Smooth muscle cell (in vitro differentiated cells): Measurements from ENCODE around the gene PRKAG1. TPM values are rescaled to one million over a fixed set of nuclear protein-coding genes. Genes with fewer than 3 reads are reported as not detected.

Experiments used
- DNase-seq: peaks from one replicate; lab custom pipeline; 2025; ENCODE audit not compliant: unreplicated experiment; lab: John Stamatoyannopoulos, UW
- H2AFZ ChIP-seq: fragments of 200-600 bp; sonication (generic); 2 replicates; pipeline ENCODE4 v1.6.0; 2016; ENCODE audit warnings: antibody characterized with exemption, low read depth, mild to moderate bottlenecking
- H3F3A ChIP-seq: fragments of 200-600 bp; sonication (generic); 2 replicates; pipeline ENCODE4 v1.6.0; 2017; ENCODE audit warnings: antibody characterized with exemption, low read depth
- H3K27ac ChIP-seq: fragments of 200-600 bp; sonication (generic); 2 replicates; pipeline ENCODE4 v1.5.1; 2016; ENCODE audit warnings: low read depth, mild to moderate bottlenecking
- H3K27me3 ChIP-seq: fragments of 200-600 bp; sonication (generic); 2 replicates; pipeline ENCODE4 v1.6.1; 2016; ENCODE audit warnings: low read depth, mild to moderate bottlenecking
- H3K36me3 ChIP-seq: fragments of 200-600 bp; sonication (generic); 2 replicates; pipeline ENCODE4 v1.5.1; 2016; ENCODE audit warnings: low read depth
- H3K4me1 ChIP-seq: fragments of 200-600 bp; sonication (generic); 2 replicates; pipeline ENCODE4 v1.5.1; 2016; ENCODE audit warnings: low read depth
- H3K4me2 ChIP-seq: fragments of 200-600 bp; sonication (generic); 2 replicates; pipeline ENCODE4 v1.6.0; 2016; ENCODE audit warnings: mild to moderate bottlenecking
- H3K4me3 ChIP-seq: fragments of 200-600 bp; sonication (generic); 2 replicates; pipeline ENCODE4 v1.5.1; 2016; ENCODE audit warnings: mild to moderate bottlenecking
- H3K79me2 ChIP-seq: fragments of 200-600 bp; sonication (generic); 2 replicates; pipeline ENCODE4 v1.6.0; 2016; ENCODE audit warnings: low read depth, mild to moderate bottlenecking
- H3K9ac ChIP-seq: fragments of 200-600 bp; sonication (generic); 2 replicates; pipeline ENCODE4 v1.6.0; 2016; ENCODE audit warnings: low read depth
- H3K9me3 ChIP-seq: fragments of 200-600 bp; sonication (generic); replicated peaks from 2 replicates; pipeline ENCODE4 v1.5.1; 2016; ENCODE audit warnings: low read depth
- H4K20me1 ChIP-seq: fragments of 200-600 bp; sonication (generic); 2 replicates; pipeline ENCODE4 v1.6.0; 2016; ENCODE audit warnings: low read depth
- WGBS: methylation state at CpG from one replicate; pipeline ENCODE4 v1.1.7; 2016; ENCODE audit warnings: low lambda C conversion rate; 5-methylcytosine and 5-hydroxymethylcytosine counted together
- polyA plus RNA-seq: library from polyadenylated mRNA; unstranded; fragments of >200 nt; fragmentation: Nextera tagmentation; extraction: Ambion mirVana; gene quantifications from 2 replicates; pipeline ENCODE4 v1.2.1, GENCODE V29; 2016
- total RNA-seq: library from RNA; depleted of rRNA; stranded (reverse); fragments of >200 nt; gene quantifications from 2 replicates; pipeline ENCODE4 v1.2.3, GENCODE V29; 2014
- TF ChIP-seq, protein P1 (sequence below): fragments of 200-600 bp; sonication (generic); IDR thresholded peaks from 2 replicates; pipeline ENCODE4 v1.5.1; 2017; ENCODE audit warnings: borderline replicate concordance, mild to moderate bottlenecking, antibody characterized with exemption; ENCODE audit not compliant: insufficient read depth, poor library complexity, severe bottlenecking

PRKAG1 gene
- total and polyA plus RNA-seq, 2 experiments from 2014 or later: 42.5 to 62.6 TPM

- no peaks in the 10 kb centered on the region for H3K4me1 ChIP-seq
- H3F3A ChIP-seq: peaks cover 4% of the 10 kb centered on the region
- H3K79me2 ChIP-seq: no peaks in the 10 kb centered on the region
- H3K9me3 ChIP-seq: no peaks in the 10 kb centered on the region
- H3K9ac ChIP-seq: no peak overlapping the region
- no peak overlapping the region for H2AFZ ChIP-seq
- H3K36me3 ChIP-seq: no peaks in the 10 kb centered on the region
- H3K4me2 ChIP-seq: no peak overlapping the region
- TF ChIP-seq, protein P1, sequence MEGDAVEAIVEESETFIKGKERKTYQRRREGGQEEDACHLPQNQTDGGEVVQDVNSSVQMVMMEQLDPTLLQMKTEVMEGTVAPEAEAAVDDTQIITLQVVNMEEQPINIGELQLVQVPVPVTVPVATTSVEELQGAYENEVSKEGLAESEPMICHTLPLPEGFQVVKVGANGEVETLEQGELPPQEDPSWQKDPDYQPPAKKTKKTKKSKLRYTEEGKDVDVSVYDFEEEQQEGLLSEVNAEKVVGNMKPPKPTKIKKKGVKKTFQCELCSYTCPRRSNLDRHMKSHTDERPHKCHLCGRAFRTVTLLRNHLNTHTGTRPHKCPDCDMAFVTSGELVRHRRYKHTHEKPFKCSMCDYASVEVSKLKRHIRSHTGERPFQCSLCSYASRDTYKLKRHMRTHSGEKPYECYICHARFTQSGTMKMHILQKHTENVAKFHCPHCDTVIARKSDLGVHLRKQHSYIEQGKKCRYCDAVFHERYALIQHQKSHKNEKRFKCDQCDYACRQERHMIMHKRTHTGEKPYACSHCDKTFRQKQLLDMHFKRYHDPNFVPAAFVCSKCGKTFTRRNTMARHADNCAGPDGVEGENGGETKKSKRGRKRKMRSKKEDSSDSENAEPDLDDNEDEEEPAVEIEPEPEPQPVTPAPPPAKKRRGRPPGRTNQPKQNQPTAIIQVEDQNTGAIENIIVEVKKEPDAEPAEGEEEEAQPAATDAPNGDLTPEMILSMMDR: no peak
- WGBS: 97% methylated on average over 21 of the region's 21 CpGs
- DNase-seq: no peak
- no peaks in the 10 kb centered on the region for H3K27me3 ChIP-seq
- no peak overlapping the region for H3K4me3 ChIP-seq
- no peaks in the 10 kb centered on the region for H4K20me1 ChIP-seq
- H3K27ac ChIP-seq: no peak overlapping the region
Measured at GRCh38 chr12:49026101-49026500, 7.5 kb upstream of the PRKAG1 start.

DNA sequence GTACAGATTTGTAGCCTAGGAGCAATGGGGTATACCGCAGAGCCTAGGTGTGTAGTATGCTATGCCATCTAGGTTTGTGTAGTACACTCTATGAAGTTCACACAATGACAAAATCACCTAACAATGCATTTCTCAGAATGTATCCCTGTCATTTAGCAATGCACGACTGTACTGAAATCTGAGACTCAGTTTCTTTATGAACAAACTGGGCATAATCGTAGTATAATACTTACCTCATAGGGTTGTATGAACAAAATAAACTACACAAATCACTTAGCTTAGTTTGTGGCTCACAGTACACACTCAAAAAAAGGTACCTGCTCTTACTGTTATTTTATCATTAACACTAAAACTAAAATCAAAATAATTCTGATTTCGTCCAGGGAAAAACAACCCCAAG, 6.9 kb upstream of the PRKAG1 start:
- no peak overlapping the region for H3K4me3 ChIP-seq
- WGBS: 94% methylated on average over 4 of the region's 4 CpGs
- H3K79me2 ChIP-seq: no peaks in the 10 kb centered on the region
- H2AFZ ChIP-seq: no peak overlapping the region
- H3K27ac ChIP-seq: no peak overlapping the region
- no peaks in the 10 kb centered on the region for H3K4me1 ChIP-seq
- no peak overlapping the region for H3K4me2 ChIP-seq
- H4K20me1 ChIP-seq: no peaks in the 10 kb centered on the region
- TF ChIP-seq, protein P1: no peak
- H3K9ac ChIP-seq: no peak overlapping the region
- peaks cover 4% of the 10 kb centered on the region for H3F3A ChIP-seq
- no peaks in the 10 kb centered on the region for H3K27me3 ChIP-seq
- H3K9me3 ChIP-seq: no peaks in the 10 kb centered on the region
- no peaks in the 10 kb centered on the region for H3K36me3 ChIP-seq
- no peak for DNase-seq

DNA sequence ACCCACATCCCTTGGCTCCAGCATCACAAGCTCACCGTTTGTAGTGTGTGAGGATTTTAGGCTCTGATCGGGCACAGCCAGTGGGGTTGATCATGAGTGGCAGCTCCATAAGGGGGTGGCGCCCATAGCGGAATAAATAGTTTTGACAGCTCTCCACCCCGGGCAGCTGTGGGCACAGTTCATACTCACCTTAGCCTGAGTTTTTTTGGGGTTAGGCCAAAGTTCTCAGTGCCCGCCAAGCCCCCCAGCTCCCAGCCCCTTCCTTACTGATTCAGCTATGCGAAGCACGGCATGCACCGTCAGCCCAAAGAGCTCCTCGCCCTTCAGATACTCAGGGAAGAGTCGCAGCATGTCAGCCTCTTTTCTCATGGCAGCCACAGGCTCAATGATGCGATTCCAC, 6.0 kb upstream of the PRKAG1 start:
- Histone ChIP-seq H3K4me3 (no peak overlapping the region), H3K36me3 (no peaks in the 10 kb centered on the region), H3K9ac (no peak overlapping the region), H4K20me1 (no peaks in the 10 kb centered on the region), H3K27ac (no peak overlapping the region), H3K27me3 (no peaks in the 10 kb centered on the region), H3K9me3 (no peaks in the 10 kb centered on the region), H3F3A (peaks cover 8% of the 10 kb centered on the region), H3K79me2 (no peaks in the 10 kb centered on the region), H3K4me1 (no peaks in the 10 kb centered on the region), H3K4me2 (no peak overlapping the region), H2AFZ (no peak overlapping the region)
- DNase-seq: no peak
- WGBS: 97% methylated on average over 12 of the region's 12 CpGs
- TF ChIP-seq, protein P1: no peak

DNA sequence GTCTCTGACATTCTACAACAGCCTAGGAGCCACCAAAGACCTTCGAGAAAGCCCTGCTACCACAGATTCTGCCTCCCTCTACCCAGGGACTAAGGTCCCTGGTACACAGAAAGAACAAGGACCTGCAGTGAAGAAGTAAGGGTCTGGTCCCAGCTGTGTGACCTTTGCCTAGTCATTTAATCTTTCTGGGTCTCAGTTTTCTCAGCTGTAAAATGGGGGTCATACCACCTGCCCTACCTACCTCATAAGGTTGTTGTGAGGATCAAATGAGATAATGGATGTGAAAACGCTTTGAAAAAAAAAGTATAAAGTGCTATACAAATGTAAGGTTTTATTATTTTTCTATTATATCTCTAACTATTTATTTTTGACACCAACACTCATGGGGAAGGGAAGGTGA, 5.2 kb upstream of the PRKAG1 start:
- Histone ChIP-seq H3K27ac (no peak overlapping the region), H2AFZ (no peak overlapping the region), H3K4me3 (no peak overlapping the region), H3K36me3 (no peaks in the 10 kb centered on the region), H3K27me3 (no peaks in the 10 kb centered on the region), H3K4me2 (no peak overlapping the region), H3K9me3 (no peaks in the 10 kb centered on the region), H3K79me2 (no peaks in the 10 kb centered on the region), H3F3A (peaks cover 11% of the 10 kb centered on the region), H3K9ac (no peak overlapping the region), H4K20me1 (no peaks in the 10 kb centered on the region), H3K4me1 (no peaks in the 10 kb centered on the region)
- TF ChIP-seq, protein P1: no peak
- no peak for DNase-seq
- WGBS: 96% methylated on average over 2 of the region's 2 CpGs
